Activated CD4-positive, alpha-beta T cell treated with anti-CD3 and anti-CD28 coated beads, Interleukin-2, amount 50 U/mL, for 16 hours (primary cell): ENCODE results near the gene KATNAL2.

ENCODE experiments used
- DNase-seq: peaks from one replicate; pipeline ENCODE4 v3.0.0-alpha.2; 2020

Gene KATNAL2

DNA sequence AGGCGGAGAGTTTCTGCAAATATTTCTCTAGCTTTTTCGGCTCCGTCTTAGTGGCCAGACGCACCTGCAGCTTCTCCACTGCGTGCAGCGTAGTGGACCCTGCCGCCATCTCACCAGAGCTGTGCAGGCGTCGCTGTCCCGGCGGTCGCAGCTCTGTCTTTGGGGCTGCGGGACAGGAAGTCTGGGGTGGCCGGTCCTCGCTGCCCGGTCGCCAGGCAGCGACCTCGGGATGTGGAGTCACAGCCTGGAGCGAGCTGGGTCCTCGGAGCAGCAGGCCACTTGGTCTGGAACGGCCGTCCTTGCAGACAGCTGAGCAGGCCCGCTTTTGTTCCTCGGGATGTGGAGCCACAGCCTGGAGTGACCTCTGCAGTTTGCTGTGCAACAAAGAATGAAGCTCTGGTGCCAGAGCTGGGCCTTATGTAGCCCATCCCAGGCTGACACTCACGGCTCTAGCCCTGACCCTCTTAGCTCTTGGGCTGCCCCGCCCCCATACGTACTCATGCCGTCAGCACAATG is 117.8 kb downstream of the KATNAL2 start, which contains the start of gene ELOA2:
Gene ELOA2 (minus strand): TSS at position 466 of the 516 bp plus-strand sequence. CDS start 357 bp downstream, at position 109.
- DNase-seq: no peak

DNA sequence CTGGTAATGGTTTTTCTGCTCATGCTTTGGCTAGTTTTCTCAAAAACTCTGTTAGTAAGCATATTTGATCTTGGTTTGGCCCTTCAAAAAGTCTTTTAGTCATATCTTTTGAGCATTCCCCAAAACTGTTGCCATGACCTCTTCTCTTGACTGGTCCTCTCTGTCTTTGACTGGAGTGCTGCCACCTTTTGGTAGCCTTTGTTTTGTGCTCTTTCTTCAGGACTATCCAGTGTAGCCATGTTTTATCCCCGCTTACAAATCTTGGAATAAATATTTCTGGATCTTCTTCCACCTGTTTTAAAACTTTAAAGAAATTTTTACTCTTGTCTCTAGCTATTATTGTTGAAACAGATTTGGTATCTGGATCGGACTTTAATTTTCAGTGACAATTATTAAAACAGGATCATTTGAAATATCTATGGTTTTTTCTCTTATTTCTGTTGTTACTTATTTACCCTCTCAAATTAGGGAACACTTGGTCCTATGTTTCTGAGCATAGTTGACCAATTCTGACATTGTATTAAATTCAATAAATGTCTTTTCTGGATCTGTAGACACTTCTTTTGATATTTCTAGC is 119.0 kb downstream of the KATNAL2 start:
- DNase-seq: no peak

DNA sequence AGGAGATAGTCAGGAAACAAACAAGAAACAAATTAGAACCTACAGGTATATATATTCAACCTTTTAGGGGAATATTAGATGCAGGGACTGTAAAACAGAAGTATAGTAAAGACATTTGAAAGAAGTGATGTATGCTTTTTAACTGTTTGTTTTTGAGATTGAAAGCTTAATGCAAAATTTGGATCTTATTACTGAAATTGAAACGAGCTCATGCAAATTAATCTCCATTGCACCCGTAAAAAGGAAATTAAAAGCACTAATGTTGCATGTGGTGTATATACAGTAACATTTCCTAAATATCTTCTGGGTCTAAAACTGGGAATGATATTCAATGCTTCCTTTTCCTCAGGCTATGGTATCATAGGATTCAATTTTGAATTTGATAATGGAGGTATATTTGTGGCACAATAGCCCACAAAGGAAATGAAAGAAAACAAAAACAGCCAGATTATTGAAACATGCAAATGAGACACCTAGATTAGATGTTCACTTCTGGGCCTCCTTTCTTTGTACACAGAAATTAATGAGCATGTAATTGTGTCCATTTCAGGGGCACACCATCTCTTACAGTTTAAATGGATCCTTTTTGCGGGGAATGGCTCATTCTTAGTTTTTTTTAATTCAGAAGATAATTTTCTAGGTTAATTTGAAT is 119.7 kb downstream of the KATNAL2 start:
- no peak for DNase-seq

DNA sequence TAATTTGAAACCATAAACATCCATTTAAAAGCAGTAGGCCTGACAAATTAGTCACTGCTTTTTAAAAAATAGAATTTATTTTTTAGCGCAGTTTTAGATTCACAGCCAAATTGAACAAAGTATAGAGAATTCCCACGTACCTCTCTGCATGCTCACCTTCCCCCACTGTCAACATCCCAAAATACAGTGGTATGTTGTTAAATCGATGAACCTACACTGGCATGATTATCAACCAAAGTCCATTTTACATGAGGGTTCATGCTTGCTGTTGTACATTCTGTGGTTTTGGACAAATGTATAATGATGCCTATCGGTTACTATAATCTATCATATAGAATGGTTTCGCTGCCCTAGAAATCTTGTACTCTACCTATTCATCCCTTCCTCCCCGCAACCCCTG is 123.6 kb downstream of the KATNAL2 start:
- no peak for DNase-seq

DNA sequence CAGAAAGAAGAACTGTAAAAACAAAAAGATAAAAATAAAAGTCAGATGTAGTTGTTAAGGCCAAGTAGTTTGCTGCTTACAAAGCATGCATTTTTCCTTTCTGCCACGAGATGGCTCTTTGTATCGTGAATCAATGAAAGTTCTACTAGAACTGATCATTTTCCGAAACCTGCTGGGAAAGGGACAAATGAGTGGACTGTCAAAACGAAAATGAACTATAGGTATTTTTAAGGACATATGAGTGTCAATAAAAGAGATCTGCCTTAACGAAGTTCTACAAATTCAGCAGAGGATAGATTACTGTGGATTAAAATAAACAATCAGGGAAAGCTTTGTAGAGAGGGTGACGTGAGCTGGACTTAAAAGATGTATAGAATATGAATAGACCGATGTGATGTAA is 133.1 kb downstream of the KATNAL2 start:
- peak; percentile 51 for DNase-seq

DNA sequence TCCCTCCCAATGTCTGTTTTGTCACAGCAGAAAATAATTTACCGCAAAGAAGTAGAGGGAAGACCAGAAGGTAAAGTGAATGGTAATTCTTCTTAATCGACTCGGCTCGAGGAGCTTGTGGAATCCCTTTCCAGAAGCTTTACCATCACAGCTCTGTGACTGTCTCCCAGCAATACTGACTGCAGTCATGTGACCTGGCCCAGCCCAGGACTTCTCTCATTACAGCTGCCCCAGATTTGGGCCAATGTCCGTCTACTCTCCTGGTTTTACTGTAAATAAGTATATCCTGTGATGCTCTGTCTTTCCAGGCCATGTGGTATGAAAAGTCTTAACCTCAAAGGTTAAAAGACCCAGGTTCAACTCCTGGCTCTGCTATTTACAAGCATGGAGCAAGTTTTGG is 137.0 kb downstream of the KATNAL2 start:
- no peak for DNase-seq

DNA sequence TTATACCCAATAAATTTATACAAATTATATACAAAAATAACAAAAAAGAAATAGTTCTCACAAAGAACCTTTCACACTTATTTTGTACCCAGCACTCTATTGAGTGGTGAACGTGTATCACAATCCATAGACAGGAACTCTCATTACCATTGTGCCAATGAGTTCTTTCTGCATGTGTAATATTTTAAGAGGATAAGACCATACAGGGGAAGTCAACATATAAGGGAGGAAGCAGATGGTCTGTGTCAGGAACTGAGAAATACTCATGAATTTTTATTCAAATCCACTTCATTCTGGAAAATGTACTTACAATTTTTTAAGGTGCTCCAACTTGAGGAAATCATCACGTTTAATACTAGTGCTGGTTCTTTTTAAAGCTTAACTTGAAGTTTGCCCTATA is 145.1 kb downstream of the KATNAL2 start:
- no peak for DNase-seq

DNA sequence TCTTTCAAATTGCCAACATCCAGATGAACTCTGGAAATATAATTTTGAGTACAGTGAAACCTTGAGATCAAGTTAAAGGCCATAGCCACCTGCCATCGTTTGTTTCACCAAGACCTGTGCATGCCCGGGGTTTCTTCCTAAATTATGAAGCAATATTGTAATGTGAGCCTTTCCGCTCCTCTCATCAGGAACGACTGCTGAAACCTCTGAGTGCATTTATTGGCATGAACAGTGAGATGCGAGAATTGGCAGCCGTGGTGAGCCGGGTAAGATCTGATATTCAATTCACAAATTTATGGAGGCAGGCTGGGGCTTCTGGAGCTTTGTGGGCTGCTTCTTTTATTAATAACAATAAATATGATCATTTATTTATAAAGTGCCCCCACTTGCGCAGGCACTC is 145.7 kb downstream of the KATNAL2 start:
- DNase-seq: no peak

DNA sequence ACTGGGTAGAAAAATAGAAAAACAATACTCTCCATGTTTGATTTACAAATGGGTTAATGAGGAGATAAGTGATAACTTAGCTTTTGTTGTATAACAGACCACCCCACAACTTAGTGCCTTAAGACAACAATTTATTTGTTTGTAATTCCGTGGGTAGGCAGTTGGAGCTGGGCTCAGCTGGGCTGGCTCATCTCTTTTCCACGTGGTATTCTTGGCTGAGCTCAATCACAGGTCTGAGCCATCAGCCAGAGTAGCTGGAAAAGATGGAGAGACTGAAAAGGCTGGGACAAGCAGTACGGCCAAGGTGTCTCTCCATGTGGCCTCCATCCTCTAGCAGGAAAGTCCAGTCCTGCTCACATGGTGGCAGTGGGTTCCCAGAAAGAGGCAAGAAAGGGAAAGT is 150.2 kb downstream of the KATNAL2 start:
- DNase-seq: no peak

DNA sequence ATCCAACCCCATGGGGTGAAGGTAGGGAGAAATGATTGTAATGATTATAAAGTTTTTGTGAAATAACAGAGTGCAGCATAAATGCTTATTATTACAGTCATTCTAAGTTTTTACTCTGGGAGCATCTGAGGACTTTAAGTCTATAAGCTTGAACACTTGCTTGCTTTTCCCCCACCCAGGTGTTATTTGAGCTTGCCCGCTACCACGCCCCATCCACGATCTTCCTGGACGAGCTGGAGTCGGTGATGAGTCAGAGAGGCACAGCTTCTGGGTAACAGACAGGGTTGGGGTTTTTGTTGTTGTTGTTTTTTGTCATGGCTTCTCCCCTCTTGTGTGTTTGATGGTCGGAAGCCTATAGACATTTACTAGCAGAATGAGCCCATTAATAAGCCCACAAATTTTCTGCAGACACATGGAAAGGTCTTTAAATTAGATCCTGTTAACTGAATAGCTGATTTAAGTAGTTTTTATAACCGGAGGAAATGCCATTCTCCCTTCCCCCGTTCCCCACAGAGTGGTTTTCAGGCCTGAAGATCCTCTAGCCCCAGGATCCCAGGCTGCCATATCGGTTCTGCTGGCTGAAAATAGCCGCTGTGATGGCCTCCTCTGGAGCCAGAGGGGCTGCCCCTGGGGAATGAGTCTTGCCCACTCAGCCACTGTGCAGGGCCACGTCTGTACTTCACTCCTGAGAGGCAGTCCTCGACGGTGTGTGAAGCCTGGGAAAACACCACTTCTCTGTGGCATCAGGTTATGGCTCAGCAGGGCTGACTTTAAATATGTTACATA is 157.9 kb downstream of the KATNAL2 start:
- DNase-seq: no peak

DNA sequence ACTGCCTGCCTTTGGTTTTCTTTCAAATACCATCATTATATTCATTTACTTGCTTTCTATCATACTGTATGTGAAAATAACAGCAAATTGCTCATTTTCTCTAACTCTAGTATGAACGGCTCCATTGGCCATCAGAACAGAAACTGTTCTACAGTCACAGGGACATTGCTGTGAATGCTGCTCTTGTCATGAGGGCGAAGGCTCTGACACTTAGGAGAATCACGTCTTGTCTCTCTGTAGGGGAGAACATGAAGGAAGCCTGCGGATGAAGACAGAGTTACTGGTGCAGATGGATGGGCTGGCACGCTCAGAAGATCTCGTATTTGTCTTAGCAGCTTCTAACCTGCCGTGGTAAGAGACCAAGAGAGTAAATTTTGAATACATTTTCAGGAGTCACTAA is 159.7 kb downstream of the KATNAL2 start:
- DNase-seq: no peak

DNA sequence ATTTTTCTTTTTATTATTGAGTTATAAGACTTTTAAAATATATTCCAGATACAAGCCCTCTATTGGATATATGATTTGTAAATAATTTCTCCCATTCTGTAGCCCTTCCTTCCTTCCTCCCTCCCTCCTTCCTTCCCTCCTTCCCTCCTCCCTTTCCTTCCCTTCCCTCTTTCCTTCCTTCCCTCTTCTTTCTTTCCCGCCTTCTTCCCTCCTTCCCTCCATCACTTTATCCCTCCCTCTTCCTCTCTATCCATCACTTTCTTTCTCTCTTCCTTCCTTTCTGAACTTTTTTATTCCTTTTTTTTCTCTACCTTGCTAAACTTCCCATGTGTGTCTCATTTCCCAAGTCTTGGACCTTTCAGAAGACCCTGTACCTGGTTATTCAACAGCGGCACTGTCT is 163.5 kb downstream of the KATNAL2 start:
- no peak for DNase-seq

DNA sequence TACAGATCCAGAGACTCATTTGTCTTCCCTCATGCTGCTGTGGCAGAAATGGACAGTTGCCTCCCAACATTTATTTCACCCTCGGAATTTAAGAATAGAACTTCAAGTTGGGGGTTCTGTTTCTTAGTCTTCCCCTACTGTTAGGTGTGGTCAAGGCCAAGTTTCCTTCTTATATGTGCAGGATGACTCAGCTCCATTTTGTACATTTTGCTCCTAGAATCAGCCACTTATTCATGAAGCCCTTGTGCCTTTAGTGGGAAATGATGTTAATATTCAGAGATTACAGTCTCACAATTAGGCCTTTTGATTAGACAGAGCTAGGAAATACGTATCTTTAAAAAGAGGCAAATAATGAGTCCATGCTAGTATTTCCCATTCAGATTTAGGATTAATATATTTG is 164.2 kb downstream of the KATNAL2 start:
- no peak for DNase-seq

DNA sequence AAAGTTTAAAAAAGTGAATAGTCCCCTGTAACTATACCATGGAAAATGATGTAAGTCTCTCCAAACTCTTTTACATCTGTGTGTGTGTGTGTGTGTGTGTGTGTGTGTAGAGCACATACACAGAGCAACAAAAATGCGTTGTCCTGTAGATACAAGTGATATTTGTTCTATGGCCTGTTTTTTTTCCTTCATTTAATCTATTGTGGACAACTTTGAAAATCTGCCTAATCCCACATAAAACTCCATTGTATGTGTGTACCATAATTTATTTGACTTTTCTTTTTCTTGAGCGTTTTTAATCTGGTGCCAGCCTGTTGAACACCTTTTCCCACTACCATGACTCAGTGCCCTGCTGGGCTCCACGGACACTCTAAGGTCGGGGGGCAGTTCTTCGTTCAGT is 170.3 kb downstream of the KATNAL2 start:
- no peak for DNase-seq

DNA sequence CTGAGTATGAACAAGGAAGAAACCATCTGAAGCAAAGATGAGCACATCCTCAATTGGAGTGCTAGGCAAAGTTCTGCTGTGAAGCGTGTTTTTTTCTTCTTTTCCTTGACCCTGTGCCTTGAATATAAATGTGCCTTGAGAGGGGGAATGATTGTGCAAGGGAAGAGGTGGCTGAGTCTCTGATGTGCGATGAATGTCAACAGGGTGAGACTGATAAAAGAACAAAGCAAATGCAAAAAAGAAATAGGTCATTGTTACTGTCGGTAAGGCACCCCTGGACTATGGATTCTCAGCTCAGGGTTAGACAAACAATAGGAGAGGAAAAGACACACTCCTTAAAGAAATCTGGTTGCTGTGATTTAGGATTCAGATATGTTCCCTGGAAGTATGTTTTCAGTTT is 178.4 kb downstream of the KATNAL2 start:
- no peak for DNase-seq

DNA sequence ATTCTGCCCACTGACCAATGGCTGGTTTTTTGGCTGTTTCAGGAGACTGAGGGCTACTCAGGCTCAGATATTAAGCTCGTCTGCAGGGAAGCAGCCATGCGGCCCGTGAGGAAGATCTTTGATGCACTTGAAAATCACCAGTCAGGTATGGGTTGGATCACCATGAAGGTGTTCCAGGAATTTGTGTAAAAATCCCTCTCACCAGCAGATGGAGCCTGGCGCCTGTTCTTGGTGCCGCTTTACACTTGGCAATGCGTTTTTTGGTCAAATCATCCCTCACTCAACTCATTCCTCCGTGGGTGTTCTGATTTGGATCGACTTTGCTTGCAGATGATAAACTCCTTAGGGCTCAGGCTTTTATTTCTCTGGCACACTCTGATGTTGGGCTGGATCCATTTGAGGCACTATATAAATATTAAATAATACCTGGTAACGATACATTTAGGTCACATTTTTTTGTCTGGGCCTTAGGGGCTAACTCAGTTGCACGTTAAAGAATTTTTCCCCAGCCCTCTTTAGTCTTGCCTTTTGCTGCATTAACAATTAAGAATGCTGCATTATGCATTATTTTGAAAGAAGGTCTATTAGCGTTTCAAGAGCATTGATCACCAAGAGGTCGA is 182.9 kb downstream of the KATNAL2 start:
- DNase-seq: peak; percentile 59

DNA sequence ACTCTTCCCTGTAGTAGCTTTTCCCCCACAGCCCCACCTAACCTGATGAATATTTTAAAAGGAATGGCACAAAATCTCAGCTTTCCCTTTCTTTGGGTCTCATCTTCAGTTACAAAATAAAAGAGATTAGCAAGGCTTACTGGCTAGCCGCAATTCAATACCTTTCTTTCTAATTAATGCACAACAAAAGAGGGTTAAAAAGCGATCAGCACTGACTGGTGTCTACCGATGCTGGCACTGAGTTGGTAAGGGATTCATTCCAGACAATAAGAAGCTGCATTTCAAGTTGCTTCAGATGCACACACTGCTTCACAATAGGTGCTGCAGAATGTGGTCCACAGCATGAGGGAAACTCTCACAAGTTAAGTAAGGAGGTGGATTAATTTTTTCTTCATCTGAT is 191.0 kb downstream of the KATNAL2 start:
- no peak for DNase-seq

DNA sequence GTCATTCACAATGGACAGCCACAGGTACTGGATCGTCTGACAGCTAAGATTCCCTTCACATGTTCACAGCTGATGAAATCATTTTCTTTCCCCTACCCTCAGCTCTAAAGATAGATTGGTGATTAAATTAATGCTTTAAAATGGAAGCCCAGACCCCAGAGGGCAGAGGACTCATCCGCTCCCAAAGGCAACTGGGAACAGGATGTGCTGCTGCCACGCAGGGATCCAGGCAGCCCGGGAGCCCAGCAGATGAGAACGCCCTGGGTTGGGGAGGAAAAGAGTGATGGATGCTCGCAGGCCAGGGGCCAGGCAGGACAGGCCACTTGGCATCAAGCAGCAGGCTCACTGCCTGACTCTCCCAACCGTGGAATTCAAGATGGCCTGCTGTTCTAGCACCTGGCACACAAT is 191.6 kb downstream of the KATNAL2 start:
- no peak for DNase-seq

DNA sequence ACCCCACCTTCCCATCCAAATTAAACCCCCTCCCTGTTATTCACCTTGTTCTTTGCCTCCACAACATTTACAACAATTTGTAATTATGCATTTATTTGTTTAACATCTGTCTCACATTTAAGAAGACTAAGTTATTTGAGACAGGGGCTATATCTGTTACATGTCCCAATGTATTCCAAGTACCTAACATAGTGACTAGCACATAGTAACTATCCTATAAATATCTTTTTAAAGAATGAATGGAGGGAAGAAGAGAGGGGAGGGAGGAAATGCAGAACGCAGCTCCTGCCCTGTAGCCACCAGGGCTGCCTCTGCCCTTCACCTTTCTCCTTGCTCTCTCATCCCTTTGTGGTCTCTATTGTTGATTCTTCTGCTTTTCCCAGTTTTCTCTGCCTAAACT is 192.3 kb downstream of the KATNAL2 start:
- DNase-seq: no peak

DNA sequence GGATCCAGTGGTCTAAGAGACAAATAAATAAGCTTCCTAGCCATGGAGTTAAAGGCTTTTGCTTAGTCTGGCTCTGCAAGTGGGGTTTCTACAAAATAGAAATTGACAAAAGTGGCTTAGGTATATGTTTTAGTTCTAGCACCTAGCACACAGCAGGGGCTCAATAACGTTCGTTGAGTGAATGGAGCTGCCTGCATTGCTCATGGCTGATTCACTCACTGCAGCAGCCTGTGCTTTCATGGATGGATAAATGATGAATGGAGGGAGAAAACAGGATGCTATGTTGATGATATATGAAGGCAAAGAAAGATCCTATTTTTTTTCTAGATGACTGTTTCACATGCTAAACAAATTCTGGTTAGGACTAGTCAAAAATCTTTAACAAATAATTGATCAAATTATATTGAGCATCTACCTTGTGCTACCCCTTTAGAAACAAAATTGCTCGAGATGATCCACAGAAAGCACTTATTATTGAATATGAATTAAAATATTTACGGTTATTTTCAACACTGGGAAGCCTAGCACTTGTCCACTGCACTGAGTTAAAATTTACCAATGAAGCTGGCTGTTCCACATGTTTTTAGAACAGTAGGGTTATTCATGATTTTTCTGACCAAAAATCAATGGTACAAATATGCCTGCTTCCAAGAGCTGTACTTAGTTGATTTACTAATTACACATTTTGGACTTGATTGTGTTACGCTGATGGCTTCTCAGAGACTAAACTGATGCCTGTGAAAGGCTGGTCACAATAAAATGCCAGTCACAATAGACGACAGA is 193.3 kb downstream of the KATNAL2 start:
- DNase-seq: no peak

DNA sequence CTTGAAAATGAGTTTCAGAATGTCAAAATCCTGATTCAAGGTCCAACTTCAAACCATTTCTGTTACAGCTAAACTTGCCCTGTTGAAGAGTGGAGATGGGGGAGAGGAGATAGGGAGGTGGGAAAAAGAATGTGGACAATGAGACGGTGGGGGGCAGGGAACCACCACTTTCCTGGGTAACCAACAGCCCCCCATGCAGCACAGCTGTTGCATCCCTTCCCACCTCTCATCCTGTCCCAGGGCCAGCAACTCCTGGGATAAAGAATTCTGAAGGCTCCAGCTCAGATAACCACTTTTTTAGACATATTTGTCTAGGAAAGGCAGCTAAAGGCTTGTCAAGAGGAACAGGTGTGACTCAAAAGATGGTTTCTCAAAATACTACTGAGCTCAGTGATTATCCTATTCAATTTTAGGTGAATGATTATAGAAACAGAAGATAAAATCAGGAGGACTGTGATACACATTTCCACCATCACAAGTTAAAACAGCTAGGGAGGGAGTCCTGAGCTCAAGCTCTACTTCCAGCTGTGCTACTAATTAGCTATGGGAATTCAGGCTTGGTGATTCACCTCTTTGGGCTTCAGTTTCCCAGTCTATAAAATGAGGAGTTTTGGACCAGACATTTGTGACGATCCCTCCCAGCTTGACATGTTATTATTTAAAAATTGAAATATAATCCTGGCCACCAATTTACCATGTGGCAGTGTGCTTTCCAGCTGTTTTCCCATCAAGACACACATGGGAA is 196.6 kb downstream of the KATNAL2 start:
- DNase-seq: no peak

DNA sequence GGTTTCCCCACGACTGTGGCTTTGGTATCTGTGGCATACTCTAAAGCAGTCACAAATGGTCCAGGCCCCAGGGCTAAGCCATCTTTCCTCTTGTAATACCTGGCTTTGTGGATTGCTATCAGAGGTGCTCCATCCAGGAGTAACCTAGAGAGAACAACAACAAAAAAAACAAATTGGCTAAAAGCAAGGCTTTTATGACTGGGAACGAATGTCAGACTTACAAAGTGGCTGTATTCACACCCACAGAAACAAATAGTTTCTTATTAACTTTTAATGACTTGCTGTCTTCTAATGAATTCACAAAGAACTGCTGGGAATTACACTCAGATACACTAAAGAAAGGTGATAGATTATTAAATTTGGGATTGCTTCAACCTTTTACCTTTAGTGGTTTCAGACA is 197.8 kb downstream of the KATNAL2 start:
- no peak for DNase-seq
